ENCODE measurements around the gene OSTC.
A peak's percentile ranks its signal among the peaks of the same experiment; 100 is the strongest.
"Not testable (repeated sequence)": the region's sequence is repeated elsewhere in the genome, so short reads cannot be mapped to it uniquely, and the experiment has no call there.

The OSTC gene

GRCh38 chr4:108646706-108647105, 3.7 kb upstream of the OSTC start:
- DNase-seq (ENCODE audit: low read depth) = no peak

DNA sequence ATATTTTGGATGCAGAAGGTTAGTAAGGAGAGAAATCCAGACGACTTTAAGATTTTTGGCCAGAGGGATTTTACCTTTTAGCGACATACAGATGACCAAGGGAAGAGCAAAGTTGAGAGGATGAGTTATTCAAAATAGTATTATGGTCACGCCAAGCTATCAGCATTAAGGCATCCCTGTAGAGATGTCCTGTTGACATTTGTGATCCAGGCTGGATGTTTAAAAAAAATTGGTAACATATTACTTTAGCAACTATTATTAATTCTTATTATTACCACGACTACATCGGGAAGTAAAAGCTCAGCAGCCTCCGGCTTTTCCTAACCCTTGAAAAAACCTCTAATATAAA, 562 bp upstream of the OSTC start:
- DNase-seq (ENCODE audit: low read depth) = no peak

- DNase-seq (ENCODE audit: low read depth) = peak; percentile 79
These were observed 804 bp downstream of the OSTC start for GRCh38 chr4:108651014-108651791.

DNA sequence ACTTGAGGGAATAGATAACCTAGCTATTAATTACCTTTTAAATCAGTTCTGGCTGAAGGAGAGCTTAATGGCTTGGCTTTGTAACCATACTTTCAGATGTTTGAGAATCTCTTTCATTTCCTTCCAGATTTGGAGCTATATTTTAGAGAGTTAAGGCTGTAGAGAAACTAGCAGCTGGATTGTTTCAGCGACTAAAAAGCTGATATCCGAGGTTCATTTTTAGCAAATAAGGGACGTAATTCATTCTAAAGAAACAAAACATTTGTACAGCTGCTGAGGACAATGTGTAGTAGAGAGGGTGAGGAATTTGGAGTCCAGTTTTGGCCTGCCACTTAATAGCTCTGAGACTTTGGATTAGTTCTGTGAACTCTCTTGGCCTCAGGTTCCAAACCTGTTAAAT, 12.2 kb downstream of the OSTC start:
- DNase-seq (ENCODE audit: low read depth) = no peak

GRCh38 chr4:108674356-108674977, 24.1 kb downstream of the OSTC start:
- DNase-seq (ENCODE audit: low read depth) = no peak

- no peak for DNase-seq (ENCODE audit: low read depth)
These were observed 31.0 kb downstream of the OSTC start for GRCh38 chr4:108681321-108681809.

GRCh38 chr4:108683479-108683878, 33.1 kb downstream of the OSTC start:
- DNase-seq (ENCODE audit: low read depth) = peak; percentile 64

DNA sequence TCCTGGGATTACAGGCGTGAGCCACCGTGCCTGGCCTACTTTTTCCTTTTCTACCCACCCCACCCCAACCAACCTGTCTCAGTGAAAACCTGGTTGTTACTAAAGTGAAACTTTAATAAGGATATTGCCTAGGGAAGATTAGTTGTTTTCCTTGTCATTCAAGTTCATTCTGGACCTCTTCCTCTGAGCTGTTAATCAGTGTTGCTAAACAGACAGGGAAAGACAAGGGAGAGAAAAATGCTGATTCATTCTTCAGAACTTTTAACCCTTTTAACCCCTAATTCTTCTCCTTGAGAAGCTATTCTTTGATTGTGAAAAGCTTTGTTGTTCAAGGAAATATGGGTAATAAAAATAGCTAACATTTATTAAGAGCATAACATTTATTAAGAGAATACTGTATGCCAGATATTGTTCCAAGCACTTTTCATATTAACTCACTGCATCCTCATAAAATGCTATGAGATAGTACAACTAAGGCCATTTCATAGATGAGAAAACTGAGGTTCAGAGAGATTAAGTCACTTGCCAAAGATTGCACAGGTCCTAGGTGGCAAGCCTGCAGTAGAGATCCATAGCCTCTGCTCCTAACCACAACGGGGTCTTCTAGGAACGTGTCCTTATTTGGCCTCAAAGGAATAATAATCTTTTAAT, 34.8 kb downstream of the OSTC start:
- DNase-seq (ENCODE audit: low read depth) = peak; percentile 59

GRCh38 chr4:108690738-108691137, 40.3 kb downstream of the OSTC start:
- peak; percentile 48 for DNase-seq (ENCODE audit: low read depth)

DNA sequence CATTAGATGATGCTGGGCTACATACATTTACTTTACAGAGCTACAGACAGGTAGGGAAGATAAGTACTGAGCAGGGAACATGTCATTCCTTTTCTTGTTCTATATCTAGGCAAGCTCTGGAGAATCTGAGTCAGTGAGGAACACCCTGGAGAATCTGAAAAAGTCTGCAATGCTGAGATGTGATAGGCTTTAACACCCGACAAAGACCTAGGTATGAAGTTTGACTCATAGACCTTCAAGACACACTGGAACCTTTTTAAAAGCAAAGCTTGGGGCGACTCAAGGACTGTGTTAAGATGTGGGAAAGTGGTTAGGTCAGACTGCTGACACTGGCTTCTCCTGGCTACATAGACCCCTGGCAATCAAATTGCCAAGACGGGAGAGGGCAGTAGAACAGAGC, 42.8 kb downstream of the OSTC start:
- peak; percentile 23 for DNase-seq (ENCODE audit: low read depth)

DNA sequence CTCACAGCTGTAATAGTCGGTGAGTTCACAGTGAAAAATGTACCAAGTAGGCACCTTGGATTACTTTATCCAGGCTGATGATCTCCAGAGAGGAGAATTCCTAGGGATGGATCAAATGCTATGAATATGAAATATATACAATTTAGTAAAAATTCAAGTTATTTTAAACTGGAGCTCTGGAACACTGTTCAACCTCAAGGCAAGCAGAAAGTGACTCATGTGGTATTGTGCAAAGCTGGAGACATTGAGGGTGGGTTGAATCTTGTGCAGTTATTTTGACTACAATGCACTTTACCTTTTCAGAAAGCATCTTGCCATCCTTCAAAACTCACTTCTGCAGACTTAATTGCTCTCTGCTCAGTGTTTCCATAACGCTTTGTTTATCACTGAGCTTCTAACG, 43.4 kb downstream of the OSTC start:
- peak; percentile 61 for DNase-seq (ENCODE audit: low read depth)

GRCh38 chr4:108694423-108694822, 44.0 kb downstream of the OSTC start:
- no peak for DNase-seq (ENCODE audit: low read depth)

GRCh38 chr4:108695062-108695461, 44.7 kb downstream of the OSTC start:
- no peak for DNase-seq (ENCODE audit: low read depth)

DNA sequence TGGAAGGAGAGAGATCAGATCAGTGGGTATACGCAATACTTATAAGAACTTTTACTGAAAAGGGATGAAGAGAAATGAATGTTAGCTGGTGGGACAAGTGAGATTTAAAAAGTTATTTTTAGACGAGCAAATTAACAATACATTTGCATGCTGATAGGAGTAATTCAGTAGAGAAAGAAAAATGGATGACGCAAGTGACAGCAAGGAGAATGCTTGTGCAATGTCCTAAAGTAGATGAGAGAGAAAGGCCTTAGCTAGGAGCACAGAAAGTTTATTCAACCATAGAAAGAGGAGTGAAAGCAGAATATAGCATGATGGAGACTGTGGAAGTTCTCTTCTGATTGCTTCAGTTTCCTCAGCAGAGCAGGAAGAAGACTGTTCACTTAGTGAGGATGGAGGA, 45.8 kb downstream of the OSTC start:
- no peak for DNase-seq (ENCODE audit: low read depth)

DNA sequence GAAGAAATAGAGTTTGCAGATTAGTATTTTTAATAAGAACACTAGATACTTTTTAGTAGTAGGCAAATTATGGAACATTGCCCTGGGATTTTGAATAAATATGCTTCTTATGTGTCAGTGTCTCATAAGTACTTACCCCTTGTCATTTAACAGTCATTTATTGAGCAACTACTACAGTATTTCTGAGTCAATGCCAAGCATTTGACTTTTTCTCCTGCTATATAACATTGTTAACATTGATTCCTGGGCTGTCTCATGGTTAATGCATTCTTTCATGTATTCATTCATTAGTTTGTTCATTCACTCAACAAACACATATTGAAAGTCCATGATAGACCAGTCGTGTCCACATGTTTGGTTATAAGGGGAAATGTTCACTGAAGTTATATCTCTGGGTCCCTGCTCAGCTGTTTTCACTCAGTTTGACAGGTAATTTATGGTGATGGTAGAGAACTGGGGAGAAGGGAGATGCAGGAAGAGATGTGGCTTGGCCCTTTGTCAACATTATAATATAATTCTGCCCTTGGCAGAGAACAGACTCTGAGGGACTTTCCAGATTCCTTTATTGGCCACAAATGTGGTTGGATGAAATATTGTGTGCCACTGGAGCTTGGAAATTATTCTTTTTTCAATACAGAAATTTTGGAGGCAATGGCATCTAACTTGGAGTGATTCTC, 49.8 kb downstream of the OSTC start:
- peak; percentile 45 for DNase-seq (ENCODE audit: low read depth)

DNA sequence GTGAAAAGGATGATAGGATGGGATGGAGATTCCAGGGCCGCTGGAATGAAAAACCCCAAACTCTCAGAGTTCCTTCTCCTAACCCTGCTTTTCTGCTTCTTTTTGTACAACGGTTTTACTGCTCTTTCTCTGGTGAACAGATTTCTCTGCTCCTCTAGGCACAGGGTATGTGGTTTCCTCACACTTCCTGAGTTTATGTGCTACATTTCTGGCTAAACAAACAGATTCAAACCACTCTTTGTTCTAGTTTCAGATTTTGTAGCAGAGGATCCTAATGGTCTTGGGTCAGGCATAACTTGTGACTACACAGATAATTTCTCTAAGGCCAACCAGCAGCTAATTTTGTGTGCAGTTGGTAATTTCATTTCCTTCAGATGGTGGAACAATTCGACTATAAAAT, 52.6 kb downstream of the OSTC start:
- peak; percentile 46 for DNase-seq (ENCODE audit: low read depth)

- no peak for DNase-seq (ENCODE audit: low read depth)
These were observed 53.0 kb downstream of the OSTC start for GRCh38 chr4:108703370-108703769.

- DNase-seq (ENCODE audit: low read depth) = no peak
These were observed 53.6 kb downstream of the OSTC start for GRCh38 chr4:108703966-108704365.

- no peak for DNase-seq (ENCODE audit: low read depth)
These were observed 55.9 kb downstream of the OSTC start for GRCh38 chr4:108706289-108706688.

GRCh38 chr4:108709234-108709633, 58.8 kb downstream of the OSTC start:
- no peak for DNase-seq (ENCODE audit: low read depth)

DNA sequence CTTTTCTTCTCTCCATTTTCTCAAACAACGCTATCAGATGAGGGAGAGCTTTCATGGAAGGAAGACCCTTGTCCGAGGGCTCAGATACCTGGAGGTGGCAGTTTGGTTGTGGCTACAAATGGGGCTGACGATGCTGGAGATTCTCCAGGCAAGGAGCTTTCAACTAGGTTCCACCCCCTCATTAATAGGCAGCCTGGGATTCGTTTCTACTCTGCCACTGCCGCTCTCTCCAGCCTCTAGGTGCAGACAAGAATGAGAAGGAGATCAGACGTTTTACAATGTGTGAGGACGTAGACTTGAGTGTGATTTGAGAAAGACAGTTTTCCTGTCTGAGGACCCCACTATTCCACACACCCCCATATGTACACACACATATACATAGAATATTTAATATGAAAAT, 59.3 kb downstream of the OSTC start:
- DNase-seq (ENCODE audit: low read depth) = no peak

- DNase-seq (ENCODE audit: low read depth) = not testable (repeated sequence)
These were observed 60.2 kb downstream of the OSTC start for GRCh38 chr4:108710578-108710977.

DNA sequence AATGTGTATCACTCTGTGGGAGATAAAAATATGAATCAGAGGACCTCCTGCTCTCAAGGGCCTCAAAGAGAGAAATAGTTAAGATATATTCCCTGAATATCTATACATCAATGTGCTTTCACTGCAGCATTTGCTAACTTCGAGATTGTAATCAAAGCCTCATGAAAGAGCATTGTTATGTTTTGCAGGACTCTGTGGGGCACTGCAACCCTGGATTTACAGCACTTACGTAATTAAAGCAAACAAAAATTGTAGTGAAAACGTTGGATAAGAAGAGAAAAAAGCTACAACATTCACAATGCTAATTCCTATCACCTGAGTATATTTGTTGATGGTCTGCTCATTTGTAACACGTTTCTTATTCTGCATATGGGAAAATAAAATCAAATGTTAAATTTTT, 64.5 kb downstream of the OSTC start:
- DNase-seq (ENCODE audit: low read depth) = no peak

Data from iris pigment epithelial cell (primary cell).